ENCODE data around the gene GRIPAP1.

The GRIPAP1 gene, protein sequence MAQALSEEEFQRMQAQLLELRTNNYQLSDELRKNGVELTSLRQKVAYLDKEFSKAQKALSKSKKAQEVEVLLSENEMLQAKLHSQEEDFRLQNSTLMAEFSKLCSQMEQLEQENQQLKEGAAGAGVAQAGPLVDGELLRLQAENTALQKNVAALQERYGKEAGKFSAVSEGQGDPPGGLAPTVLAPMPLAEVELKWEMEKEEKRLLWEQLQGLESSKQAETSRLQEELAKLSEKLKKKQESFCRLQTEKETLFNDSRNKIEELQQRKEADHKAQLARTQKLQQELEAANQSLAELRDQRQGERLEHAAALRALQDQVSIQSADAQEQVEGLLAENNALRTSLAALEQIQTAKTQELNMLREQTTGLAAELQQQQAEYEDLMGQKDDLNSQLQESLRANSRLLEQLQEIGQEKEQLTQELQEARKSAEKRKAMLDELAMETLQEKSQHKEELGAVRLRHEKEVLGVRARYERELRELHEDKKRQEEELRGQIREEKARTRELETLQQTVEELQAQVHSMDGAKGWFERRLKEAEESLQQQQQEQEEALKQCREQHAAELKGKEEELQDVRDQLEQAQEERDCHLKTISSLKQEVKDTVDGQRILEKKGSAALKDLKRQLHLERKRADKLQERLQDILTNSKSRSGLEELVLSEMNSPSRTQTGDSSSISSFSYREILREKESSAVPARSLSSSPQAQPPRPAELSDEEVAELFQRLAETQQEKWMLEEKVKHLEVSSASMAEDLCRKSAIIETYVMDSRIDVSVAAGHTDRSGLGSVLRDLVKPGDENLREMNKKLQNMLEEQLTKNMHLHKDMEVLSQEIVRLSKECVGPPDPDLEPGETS

GRCh38 chrX:49002091-49002935, at the start of gene GRIPAP1:
GRIPAP1 (minus strand) TSS chrX:49002264; CDS start chrX:49002229, 35 bp downstream.
- DNase-seq, result peak; percentile 94

DNA sequence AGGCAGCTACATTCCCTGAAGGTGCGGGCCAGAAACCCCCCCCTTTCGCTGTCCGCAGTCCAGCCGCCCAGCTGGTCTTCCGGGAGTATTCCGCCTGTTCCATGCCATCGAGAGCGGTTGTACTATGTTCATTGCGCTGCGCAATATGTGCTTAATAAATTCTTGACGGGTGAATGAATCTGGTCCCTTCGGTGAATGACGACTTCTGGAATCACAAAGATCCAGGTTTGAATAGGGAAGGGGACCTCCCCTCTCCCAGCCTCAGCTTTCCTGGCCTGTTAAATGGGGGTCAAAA, 41.9 kb upstream of the GRIPAP1 start:
- no peak for DNase-seq

DNA sequence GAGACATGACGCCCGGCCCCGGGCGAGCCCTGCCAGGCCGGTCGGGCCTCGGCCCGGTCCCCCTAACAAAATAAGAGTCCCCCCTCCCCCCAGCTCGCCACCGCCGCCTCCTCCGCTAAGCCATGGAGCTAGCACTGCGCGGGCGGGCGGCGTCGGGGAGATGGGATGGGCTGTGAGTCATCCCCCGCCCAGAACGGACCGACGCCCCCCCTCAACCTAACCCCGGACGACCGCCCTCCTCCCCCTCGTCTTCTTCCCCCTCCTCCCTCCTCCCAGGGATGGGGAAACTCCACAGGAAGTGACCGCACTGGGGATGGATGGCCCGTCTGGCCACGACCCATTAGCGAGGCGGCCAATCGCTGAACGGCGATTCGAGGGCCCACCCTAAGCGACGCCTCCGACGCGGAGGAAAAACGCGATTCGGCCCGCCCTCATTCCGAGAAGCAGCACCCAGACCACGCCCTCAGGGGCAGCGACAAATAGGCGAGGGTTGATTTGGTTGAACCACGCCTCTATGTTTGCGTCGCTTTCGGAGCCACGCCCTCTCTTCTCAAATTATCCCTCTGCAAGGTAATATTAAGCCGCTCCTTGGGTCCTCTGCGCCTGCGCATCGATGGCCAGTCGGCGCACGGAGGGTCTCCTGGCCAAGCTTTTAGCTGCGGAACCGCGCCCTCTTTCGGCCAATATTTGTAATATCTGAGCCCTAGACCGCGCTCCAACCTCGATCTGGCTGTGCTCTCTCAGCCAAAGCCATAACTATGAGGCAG, 41.3 kb upstream of the GRIPAP1 start, which contains the start of gene TFE3:
Gene TFE3 (minus strand): TSS at position 138 of the 767 bp plus-strand sequence. CDS start 131 bp downstream, at position 7.
- DNase-seq, result peak; percentile 99

DNA sequence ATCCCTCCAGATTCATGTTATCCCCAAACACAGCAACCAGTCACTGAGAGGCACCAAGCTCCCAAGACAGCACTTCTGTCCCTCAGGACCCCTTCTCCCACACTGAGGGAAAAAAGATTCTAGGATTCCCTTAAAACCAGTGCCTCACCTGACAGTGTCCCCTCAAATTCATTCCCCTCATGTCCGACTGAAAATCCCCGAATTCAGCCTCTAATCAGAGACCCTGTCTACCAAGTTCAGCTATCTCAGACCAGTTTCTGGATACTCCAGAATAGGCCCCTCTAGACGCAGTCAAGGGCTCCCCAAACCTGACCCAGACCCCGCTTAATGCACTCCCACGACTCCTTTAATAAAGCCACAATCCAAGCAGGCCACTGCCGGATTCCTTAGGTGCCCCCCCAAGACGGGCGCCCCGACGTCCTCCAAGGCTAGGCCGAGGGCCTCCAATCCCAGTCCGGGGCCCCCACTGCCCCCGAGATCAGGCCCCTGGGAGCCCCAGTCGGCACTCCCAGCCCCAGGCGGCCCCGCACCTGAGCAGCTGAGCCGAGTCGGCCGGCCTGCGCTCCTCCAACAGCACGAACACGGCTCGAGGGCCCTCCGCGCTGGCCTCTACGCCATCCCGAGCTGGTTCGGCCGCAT, 40.6 kb upstream of the GRIPAP1 start:
- DNase-seq, result no peak

- no peak for DNase-seq
Measured at GRCh38 chrX:49041744-49042580, 39.9 kb upstream of the GRIPAP1 start.

- DNase-seq, result no peak
Measured at GRCh38 chrX:49040376-49040955, 38.4 kb upstream of the GRIPAP1 start.

- DNase-seq, result no peak
Measured at GRCh38 chrX:49039598-49040375, 37.7 kb upstream of the GRIPAP1 start.

DNA sequence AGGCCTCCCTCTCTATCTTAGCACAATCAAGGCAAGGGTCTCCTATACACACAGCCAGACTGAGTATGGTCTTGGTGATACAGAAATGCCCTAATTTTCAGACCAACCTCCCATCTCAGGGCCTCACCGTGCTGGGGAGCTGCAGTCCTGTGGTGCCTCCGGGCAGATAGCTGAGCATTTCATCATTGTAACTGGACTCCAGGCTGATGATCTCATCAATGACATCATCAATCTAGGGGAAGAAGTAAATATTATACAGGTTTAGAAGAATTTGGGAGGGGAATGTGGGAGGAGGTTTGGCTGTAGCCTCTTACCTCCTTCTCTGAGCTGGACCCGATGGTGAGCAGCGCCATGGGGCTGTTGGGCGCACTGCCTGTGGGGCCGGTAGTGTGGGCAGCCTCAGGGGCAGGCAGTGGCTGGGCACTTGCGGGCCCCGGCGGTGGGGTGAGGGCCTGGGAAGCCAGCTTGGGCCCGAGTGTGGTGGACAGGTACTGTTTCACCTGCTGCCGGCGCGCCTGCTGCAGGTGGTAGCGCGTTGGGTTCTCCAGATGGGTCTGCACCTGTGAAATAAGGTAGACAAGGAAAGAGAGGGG, 35.9 kb upstream of the GRIPAP1 start:
- DNase-seq, result no peak

DNA sequence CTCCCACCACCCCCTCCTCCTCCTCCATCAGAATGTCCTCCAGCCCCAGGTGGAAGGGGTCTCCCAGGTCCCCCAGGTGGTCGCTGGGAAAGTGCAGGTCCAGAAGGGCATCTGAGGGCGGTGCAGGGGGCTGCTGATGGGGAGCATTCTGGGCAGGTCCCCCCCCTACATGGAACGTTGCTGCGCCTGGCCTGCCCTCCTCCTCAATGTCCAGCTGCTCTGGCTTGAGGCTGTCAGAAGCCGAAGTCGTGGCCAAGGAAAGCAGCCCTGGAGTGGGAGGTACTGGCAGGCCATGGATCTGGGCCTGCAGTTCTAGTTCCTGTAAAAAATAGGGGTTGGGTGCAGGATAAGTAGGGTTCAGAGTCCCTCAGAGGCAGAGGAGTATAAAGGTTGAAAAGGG, 28.2 kb upstream of the GRIPAP1 start:
- DNase-seq, result no peak

- DNase-seq, result no peak
Measured at GRCh38 chrX:49029876-49030275, 27.8 kb upstream of the GRIPAP1 start.

DNA sequence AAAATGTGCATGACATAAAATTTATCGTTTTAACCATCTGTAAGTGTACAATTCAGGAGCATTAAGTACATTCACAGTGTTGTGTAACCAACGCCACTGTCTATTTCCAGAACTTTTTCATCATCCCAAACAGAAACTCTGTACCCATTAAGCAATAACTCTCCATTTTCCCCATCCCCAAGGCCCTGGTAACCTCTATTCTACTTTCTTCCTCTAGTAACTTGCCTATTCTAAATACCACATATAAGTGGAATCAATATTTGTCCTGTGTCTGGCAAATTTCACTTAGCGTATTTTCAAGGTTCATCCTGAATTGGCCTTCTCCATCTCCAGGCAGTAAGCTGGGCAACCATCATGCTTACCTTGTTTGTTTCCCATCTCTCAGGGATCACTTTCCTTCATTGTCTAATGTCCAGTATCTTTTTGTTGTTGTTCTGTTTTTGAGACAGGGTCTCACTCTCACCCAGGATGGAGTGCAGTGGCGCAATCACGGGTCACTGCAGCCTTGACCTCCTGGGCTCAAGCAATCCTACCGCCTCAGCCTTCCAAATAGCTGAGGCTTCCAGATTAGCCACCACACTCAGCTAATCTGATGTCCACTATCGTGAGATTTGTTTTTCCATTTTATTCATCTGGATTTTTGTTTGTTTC, 17.7 kb upstream of the GRIPAP1 start:
- no peak for DNase-seq

DNA sequence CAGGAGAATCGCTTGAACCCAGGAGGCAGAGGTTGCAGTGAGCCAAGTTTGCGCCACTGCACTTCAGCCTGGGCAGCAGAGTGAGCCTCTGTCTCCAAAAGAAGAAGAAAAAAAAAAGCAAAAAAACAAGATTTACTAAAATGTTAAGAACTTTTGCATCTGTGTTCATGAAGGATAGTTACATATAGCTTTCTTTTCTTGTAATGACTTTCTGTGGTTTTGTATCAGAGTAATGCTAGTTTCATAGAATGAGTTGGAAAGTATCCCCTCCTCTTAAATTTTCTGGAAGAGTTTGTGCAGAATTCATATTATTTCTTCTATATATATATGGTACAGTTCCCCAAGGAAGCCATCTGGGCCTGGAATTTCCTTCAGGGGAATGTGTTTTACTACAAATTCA, 17.0 kb upstream of the GRIPAP1 start:
- no peak for DNase-seq

DNA sequence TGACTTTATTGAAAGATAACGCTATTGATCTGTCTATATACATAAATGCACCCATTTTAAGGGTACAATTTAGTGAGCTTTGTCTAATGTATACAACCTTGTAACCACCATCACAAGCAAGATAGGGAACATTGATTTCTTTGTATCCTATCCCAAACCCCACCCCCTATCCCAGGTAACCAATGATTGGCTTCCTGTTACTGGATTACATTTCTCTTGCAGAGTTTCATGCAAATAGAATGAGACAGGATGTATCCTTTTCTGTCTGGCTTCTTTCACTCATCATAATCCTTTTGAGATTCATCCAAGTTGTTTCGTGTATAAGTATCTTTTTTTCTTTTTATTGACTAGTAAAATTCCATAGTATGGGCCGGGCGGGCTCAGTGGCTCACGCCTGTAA, 1.6 kb upstream of the GRIPAP1 start:
- DNase-seq, result no peak

GRCh38 chrX:49001521-49002090, 458 bp downstream of the GRIPAP1 start:
- peak; percentile 36 for DNase-seq

DNA sequence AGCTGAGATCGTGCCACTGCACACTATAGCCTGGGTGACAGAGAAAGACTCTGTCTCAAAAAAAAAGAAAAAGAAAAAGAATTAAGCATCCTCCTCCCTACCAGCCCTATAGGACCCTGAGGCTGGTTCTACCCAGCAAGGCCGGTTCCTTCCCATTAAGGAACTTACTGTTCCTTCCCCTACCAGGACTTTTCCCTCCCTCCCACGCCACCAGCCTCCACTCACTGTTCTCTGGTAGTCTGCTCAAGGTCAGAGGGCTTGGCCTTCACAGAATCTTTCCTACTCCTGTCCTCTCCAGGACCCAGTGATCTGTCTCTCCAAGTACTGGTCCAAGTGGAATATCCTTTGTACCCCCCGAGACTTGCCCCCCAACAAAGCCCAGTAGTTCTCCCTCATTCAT, 1.4 kb downstream of the GRIPAP1 start:
- no peak for DNase-seq

DNA sequence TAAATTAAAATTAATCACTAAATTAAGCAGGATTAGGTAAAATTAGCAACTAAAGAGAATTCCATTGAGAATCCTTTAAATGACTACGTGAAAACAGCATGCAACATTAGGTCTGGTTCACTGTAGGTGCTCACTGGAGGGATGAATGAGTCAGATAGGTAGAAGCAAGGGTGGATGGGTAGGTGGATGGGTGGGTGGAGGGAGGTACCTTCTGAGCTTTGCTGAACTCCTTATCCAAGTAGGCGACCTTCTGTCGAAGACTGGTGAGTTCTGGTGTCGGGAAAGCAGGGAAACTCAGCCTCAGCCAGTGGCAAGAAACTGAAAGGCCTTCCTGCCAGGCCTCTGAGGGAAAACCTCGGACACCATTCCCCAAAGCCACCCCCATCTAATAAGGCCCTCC, 3.0 kb downstream of the GRIPAP1 start:
- no peak for DNase-seq

DNA sequence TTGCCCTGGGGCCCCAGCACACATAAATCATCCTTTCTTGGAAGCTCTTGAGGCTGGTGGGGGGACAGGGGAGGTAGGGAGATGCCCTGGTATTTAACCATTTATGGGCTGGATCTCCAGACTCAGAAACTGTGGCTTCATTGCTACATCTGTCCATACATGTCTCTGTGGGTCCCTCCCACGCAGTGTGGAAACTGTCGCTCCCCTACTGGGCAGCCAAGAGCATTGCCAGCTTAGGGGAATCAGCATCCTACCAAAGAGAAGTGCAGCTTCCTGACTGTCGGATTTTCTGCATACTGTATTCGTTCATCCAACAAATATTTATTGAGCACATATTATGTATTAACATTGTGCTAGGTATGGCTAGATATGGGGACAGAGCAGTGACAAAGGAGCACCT, 3.7 kb downstream of the GRIPAP1 start:
- no peak for DNase-seq

DNA sequence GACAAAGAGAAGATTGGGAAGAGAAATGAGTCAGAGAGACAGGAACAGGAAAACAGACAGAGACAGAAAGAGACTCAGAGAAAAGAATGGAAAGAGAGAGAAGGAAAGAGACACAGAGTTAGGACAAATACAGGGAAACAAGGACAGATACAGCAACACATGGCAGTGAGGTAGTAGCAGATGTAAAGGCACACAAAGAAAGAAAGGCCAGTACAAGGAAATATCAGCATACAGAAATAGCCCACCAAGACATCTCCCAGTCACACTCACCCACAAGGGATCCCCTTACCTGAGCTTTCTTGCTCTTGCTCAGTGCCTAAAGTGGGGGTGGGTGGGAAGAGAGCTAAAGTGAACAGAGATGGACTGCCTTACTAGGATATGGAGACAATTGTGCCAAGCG, 4.2 kb downstream of the GRIPAP1 start:
- no peak for DNase-seq

Measured in NCI-H1092 treated with DMSO at 0.1 percent for 48 hours (cell line).